HFFc6 (cell line): ENCODE data around the gene LHPP. TPM values are rescaled to one million over a fixed set of nuclear protein-coding genes. Genes with fewer than 3 reads are reported as not detected.

Experiments
- DNase-seq: peaks from one replicate; pipeline ENCODE4 v3.0.0-alpha.2; 2018
- H3K27ac Mint-ChIP-seq: 2 replicates; pipeline ENCODE4 v1.8.0; 2020; ENCODE audit warnings: mild to moderate bottlenecking, mixed read lengths
- H3K27me3 Mint-ChIP-seq: 2 replicates; pipeline ENCODE4 v1.8.0; 2021; ENCODE audit warnings: mild to moderate bottlenecking, moderate library complexity, mixed read lengths; ENCODE audit not compliant: insufficient read depth
- H3K36me3 Mint-ChIP-seq: 2 replicates; pipeline ENCODE4 v1.8.0; 2021; ENCODE audit warnings: low read depth, mixed read lengths
- H3K4me1 Mint-ChIP-seq: 2 replicates; pipeline ENCODE4 v1.8.0; 2020; ENCODE audit warnings: low read depth, mixed read lengths
- H3K4me3 Mint-ChIP-seq: 2 replicates; pipeline ENCODE4 v1.8.0; 2020; ENCODE audit warnings: mild to moderate bottlenecking, moderate library complexity, mixed read lengths
- H3K9me3 Mint-ChIP-seq: 2 replicates; pipeline ENCODE4 v1.8.0; 2020; ENCODE audit warnings: mild to moderate bottlenecking, mixed read lengths
- total RNA-seq, 6 experiments: library from RNA; stranded (reverse); fragmentation: NEBNext Ultra II Directional; extraction: Animal tissue kit (Norgen Biotek cat#: 25700); gene quantifications; 2 replicates in 1 of 6; 3 replicates in 5 of 6; pipeline ENCODE4 v1.2.3, GENCODE V29; 2021
- TF ChIP-seq, protein P1 (sequence below): fragments of 200-600 bp; sonication (generic); IDR thresholded peaks from 2 replicates; pipeline ENCODE4 v1.5.0; 2021; ENCODE audit warnings: antibody characterized with exemption, mild to moderate bottlenecking

LHPP gene
- total RNA-seq, 6 experiments from 2014 or later, result 12.5 to 17.3 (median 14.0) TPM

DNA sequence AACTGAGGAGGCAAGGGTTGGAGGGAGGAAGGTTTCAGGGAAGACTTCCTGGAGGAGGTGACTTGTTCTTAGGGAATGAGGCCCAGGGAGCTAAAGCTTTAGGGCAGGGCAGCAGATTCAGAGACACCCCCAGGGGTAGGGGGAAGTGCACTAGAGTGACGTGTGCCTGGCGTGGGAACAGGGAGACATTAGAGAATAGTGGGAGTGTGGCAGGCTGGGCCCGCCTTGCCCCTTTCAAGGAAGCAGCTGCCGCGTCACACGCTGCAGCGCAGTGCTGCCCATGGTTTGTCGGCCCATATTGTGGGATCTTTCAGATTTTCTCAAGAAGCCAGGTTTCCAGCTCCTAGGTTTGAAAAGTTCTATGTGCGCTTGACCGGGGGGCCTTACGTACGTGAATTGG, 139.4 kb downstream of the LHPP start:
- Mint-ChIP-seq H3K27ac (no peak overlapping the region), H3K9me3 (no peaks in the 10 kb centered on the region), H3K4me1 (no peaks in the 10 kb centered on the region), H3K36me3 (no peaks in the 10 kb centered on the region; the same call in 1 of the 2 replicates), H3K27me3 (peaks cover 20% of the 10 kb centered on the region), H3K4me3 (no peak overlapping the region)
- TF ChIP-seq, protein P1, sequence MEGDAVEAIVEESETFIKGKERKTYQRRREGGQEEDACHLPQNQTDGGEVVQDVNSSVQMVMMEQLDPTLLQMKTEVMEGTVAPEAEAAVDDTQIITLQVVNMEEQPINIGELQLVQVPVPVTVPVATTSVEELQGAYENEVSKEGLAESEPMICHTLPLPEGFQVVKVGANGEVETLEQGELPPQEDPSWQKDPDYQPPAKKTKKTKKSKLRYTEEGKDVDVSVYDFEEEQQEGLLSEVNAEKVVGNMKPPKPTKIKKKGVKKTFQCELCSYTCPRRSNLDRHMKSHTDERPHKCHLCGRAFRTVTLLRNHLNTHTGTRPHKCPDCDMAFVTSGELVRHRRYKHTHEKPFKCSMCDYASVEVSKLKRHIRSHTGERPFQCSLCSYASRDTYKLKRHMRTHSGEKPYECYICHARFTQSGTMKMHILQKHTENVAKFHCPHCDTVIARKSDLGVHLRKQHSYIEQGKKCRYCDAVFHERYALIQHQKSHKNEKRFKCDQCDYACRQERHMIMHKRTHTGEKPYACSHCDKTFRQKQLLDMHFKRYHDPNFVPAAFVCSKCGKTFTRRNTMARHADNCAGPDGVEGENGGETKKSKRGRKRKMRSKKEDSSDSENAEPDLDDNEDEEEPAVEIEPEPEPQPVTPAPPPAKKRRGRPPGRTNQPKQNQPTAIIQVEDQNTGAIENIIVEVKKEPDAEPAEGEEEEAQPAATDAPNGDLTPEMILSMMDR, result no peak
- DNase-seq, result no peak

DNA sequence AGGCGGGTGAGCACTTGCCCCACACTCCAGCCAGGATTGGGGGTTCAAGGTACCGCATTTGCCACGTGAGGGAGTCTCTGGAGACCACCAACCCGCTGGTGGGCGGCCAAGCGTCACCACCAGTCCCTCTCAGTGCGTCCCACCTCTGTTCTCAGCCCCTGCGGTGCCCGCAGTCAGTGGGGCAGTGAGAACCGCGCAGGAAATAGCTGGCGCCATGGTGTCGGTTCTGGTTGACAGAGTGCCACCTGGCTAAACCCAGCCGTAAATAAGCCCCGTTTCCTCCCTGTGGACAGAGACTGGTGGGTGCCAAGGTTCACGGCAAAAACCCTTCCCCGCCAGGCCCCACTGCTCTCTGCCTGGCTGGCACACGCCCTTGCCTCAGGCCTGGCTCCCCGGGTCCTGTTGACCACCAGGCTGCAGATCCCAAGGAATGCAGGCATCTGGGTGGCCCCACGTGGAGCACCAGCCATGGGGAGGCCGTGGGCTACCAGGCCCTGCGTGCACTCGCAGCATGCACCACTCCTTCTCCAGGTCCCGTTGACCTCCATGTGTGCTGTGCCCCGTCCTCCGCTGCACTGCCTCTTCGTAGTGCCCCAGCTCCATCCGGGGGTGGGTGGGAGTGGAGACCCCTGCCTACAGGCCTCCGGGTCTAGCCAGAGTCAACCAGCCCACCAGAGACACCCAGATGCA, 140.0 kb downstream of the LHPP start:
- H3K27me3 Mint-ChIP-seq, result peaks cover 19% of the 10 kb centered on the region
- no peak overlapping the region for H3K4me3 Mint-ChIP-seq
- H3K9me3 Mint-ChIP-seq, result no peaks in the 10 kb centered on the region
- no peak overlapping the region for H3K27ac Mint-ChIP-seq
- TF ChIP-seq, protein P1, result no peak
- no peak for DNase-seq
- H3K36me3 Mint-ChIP-seq, result no peaks in the 10 kb centered on the region
- H3K4me1 Mint-ChIP-seq, result no peaks in the 10 kb centered on the region

DNA sequence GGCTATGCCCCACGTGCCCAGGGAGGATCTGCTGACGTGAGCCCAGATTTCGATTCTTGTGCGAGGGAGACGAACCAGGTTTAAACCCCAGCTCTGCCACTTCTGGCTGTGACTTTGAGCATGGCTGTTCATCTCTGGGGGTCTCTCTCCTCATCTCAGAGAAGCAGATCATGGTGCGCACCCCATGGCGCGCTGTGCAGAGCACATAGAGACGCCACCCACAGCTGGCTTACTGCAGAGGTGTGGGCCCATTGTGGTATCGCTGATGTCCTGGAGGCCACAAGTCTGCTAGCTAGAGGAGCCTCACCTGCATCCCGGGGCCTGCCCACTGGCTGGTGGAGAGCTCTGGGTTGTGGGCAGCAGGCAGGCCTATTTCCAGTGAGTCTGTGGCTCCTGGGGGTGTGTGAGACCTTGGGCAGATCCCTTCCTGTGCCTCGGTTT, 140.5 kb downstream of the LHPP start:
- no peak for DNase-seq
- Mint-ChIP-seq H3K27ac (no peak overlapping the region), H3K9me3 (no peaks in the 10 kb centered on the region), H3K4me3 (no peak overlapping the region), H3K4me1 (no peaks in the 10 kb centered on the region), H3K27me3 (peaks cover 19% of the 10 kb centered on the region), H3K36me3 (no peaks in the 10 kb centered on the region)
- TF ChIP-seq, protein P1, result no peak

DNA sequence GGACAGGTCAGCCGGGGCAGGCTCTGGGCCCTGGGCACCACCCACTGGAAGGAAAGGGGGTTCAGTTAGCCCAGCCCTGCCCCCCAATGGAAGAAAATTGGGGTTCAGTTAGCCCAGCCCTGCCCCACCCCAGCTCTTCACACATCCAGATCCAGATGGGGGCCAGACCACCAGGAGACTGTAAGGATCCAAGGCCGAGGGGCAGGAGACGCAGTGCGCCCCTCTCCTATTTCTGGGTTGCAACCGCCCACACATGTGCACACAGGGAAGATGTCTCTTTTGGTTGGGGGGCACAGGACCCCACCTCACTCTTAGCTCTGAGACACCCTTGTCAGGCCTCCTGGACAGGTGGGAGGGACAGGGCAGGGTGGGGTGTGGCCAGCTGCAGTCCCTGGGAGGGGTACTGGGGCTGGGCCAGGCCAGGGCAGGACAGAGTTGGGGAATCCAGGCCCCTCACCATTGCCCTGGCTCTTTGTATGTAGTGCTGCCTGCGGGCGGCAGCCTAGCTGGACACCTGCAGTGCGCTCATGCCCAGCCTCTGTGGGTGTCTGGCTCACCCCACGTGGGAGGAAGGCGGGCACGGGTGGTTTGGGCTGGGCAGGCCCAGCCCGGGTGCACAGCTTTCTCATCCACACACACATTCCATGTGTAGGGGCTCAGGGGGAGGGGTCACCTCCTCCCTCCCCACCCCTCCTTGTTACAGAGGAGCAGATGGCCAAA, 141.2 kb downstream of the LHPP start:
- Mint-ChIP-seq H3K27me3 (peaks cover 21% of the 10 kb centered on the region), H3K4me1 (no peaks in the 10 kb centered on the region), H3K36me3 (no peaks in the 10 kb centered on the region), H3K27ac (no peak overlapping the region), H3K9me3 (no peaks in the 10 kb centered on the region), H3K4me3 (no peak overlapping the region)
- TF ChIP-seq, protein P1, result no peak
- DNase-seq, result no peak

DNA sequence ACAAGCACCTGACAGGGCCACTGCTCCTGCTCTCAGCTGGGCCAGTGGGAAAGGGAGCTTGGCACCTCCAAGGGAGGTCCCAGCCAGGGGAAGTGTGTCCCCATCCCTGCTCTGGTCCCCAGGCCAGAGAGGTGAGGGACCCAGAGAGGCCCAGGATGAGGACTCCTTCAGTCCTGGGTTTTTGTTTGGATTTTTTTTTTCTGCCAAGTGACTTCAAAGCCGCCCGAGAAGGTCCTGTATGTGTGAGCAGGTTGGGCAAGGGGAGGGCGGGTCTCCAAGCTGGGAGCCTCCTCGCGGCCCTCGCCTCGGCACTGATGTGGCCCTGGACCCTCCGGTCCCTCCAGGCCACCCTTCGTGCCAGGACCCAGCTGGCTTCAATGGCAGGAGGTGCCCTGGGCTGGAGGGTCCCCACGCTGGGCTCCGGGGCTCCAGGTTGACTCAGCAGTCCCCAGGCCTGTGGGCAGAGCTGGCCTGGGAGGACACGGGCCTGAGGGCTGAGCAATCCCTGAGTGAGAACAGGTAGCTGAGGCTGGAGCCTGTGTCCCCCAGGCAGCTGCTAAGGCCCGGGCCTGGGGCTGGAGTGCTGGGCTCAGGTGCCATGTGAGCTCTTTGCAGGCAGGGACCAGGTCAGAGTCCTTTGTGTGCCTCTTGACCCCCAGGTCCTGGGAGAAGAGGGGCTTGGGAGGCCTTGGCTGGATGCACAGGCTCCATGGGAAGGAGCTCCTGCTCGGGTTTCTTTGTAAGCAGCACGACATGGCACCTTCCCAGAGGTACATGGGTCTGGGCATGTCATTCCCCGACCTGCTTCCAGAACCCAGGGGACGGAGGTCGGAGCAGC, 142.0 kb downstream of the LHPP start:
- H3K27ac Mint-ChIP-seq, result no peak overlapping the region
- H3K9me3 Mint-ChIP-seq, result no peaks in the 10 kb centered on the region
- TF ChIP-seq, protein P1, result no peak
- no peaks in the 10 kb centered on the region for H3K4me1 Mint-ChIP-seq
- no peak overlapping the region for H3K4me3 Mint-ChIP-seq
- H3K36me3 Mint-ChIP-seq, result no peaks in the 10 kb centered on the region
- H3K27me3 Mint-ChIP-seq, result peaks cover 21% of the 10 kb centered on the region
- no peak for DNase-seq
